SK-N-MC (cell line): ENCODE measurements around the gene SCAND1.

Source experiments
- EZH2 ChIP-seq: fragments of 200-600 bp; sonication (generic); IDR thresholded peaks from one replicate; pipeline ENCODE4 v1.6.1; 2017; ENCODE audit warnings: antibody characterized with exemption
- FOXP2 ChIP-seq: optimal IDR thresholded peaks from 2 replicates; pipeline ENCODE3; 2011; ENCODE audit warnings: mild to moderate bottlenecking, moderate library complexity; ENCODE audit not compliant: insufficient read depth; ENCODE audit errors: extremely low read length, control extremely low read depth
- POLR2AphosphoS5 ChIP-seq: IDR thresholded peaks from 2 replicates; pipeline ENCODE4 v1.6.1; 2012; ENCODE audit warnings: mild to moderate bottlenecking, low read depth, low read length, borderline replicate concordance

GRCh38 chr20:35991142-35991771, 37.0 kb upstream of the SCAND1 start:
- TF ChIP-seq FOXP2 (no peak), POLR2AphosphoS5 (no peak), EZH2 (no peak)
